ENCODE data around the gene FBXO42. TPM values are rescaled to one million over a fixed set of nuclear protein-coding genes. Genes with fewer than 3 reads are reported as not detected.
"Not testable (repeated sequence)": the region's sequence is repeated elsewhere in the genome, so short reads cannot be mapped to it uniquely, and the experiment has no call there.

Gene FBXO42
- total RNA-seq, 6 donors from 2014 or later: 20.8 to 41.9 (median 24.0) TPM

DNA sequence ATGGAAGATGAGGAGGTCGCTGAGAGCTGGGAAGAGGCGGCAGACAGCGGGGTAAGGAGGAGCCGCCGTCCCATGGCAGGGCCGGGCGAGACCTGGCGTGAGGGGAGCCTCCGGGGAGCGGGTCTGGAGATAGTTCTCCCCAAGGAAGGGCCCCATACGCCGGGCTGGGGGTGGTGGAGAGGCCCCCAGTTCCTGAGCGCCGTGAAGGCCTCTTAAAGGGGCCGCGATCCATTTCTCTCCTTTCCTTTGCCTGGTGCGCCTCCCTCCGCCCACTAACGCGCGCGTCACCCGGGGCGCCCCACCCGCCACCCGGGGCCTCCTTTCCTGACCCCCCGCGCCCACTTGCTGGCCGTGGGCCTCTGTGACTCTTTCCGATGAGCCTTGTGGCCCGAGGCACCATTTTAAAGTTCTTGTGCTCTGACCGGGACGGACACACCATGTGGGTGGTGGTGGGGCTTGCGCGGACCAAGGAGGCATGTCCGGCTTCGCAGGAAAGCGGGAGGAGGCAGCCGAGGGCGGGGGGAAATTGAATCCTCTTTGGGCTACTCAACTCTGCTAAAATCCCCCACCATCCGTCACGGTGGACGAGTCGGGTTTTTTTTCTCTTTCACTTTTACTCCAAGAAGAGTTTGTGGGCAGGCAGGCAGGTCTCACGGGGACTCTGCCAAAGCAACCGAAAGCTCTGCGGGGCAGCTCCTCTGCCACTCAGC is 15.1 kb upstream of the FBXO42 start:
- peaks cover 41 to 71% (median 51%) of the 10 kb centered on the region in 4 donors for H3K4me1 ChIP-seq
- H3K9me3 ChIP-seq: no peaks in the 10 kb centered on the region
- 1 to 2% methylated on average over 21 to 40 of the region's 47 CpGs for WGBS, 2 donors
- H3K27ac ChIP-seq: peak overlapping the region; percentile 96 to 99 (median 98)
- H3K4me3 ChIP-seq: peak overlapping the region; percentile 65 to 91 (median 78)
- H3K36me3 ChIP-seq: no peaks in the 10 kb centered on the region
- peak; percentile 86 to 96 for DNase-seq
- peak; percentile 94 for ATAC-seq (ENCODE audit: low FRiP score in 2 of 2)
- H3K27me3 ChIP-seq: no peaks in the 10 kb centered on the region
- TF ChIP-seq POLR2A (IDR thresholded peaks at IDR 0.05): peak in 3 of 4 donors; percentile 67 to 93 (median 78)
- peak in 1 of 2 donors; percentile 55 for TF ChIP-seq POLR2AphosphoS5 (IDR thresholded peaks at IDR 0.05)
- TF ChIP-seq EP300 (IDR thresholded peaks at IDR 0.05): peak in 1 of 4 donors; percentile 14
- peak in 1 of 6 experiments; percentile 22 for TF ChIP-seq CTCF (IDR thresholded peaks at IDR 0.05)

DNA sequence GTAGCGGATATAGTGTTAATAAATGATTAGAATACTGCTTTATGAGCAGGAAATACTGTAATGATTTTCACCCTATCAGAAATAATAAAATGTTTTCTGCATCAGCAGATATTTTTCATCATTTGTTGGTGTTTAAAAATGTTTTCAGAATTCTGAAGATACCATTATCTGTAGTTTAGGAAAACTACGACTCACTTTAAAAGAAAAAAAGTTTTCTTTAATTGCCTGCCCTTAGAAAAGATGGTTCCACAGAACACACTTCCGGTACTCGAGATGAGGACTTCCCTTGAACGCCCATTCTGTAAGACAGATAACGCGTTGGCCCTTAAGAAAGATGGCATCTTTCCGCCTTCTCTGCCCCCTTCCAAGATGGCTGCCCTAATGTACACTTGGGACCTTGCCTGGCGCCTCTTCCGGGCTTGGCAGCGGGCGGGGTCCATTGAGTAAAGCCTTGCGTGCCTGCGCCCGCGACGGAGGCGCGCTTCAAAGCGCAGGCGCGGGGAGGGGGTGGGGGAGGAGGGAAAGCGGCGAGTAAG is 14.5 kb upstream of the FBXO42 start, which contains the start of gene SZRD1:
Gene SZRD1 (plus strand): TSS at position 521 of the 536 bp plus-strand sequence. CDS start 16 bp downstream, outside the sequence.
- Histone ChIP-seq H3K4me1 (peaks cover 35 to 64% (median 44%) of the 10 kb centered on the region in 4 donors), H3K27ac (peak within 1 kb of the TSS; percentile 96 to 99 (median 98)), H3K9me3 (no peaks in the 10 kb centered on the region), H3K4me3 (peak within 1 kb of the TSS; percentile 65 to 91 (median 78)), H3K36me3 (no peaks in the 10 kb centered on the region), H3K27me3 (no peaks in the 10 kb centered on the region)
- DNase-seq: peak; percentile 98
- 2 to 3% methylated on average over 19 to 24 of the region's 24 CpGs for WGBS, 2 donors
- TF ChIP-seq POLR2AphosphoS5 (IDR thresholded peaks at IDR 0.05) (peak; percentile 89 to 90), POLR2A (IDR thresholded peaks at IDR 0.05) (no peak), CTCF (IDR thresholded peaks at IDR 0.05) (no peak), EP300 (IDR thresholded peaks at IDR 0.05) (peak in 1 of 4 donors; percentile 55)
- ATAC-seq (ENCODE audit: low FRiP score in 2 of 2): peak; percentile 96 to 98

GRCh38 chr1:16365146-16365498 is 12.8 kb upstream of the FBXO42 start:
- not testable (repeated sequence) for ATAC-seq (ENCODE audit: low FRiP score in 2 of 2)

DNA sequence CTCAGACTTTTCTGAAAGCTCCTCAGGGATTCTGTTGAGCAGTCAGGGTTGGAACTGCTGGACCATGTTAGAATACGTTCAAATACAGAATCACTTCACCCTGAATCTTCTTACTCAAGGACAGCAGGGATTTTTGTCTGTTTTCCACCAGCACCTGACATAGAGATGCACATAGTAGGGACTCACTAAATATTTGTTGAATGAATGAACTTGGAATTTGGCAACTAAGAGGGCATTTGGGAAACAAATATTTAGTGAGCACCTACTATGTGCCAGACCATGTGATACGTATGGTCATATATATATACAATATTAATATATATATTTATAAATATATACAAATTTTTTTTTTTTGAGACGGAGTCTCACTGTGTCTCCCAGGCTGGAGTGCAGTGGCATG is 4.6 kb upstream of the FBXO42 start:
- DNase-seq: no peak
- Histone ChIP-seq H3K4me1 (peaks cover 3 to 7% (median 5%) of the 10 kb centered on the region in 4 donors), H3K27me3 (no peaks in the 10 kb centered on the region), H3K36me3 (no peaks in the 10 kb centered on the region), H3K9me3 (no peaks in the 10 kb centered on the region), H3K4me3 (no peak overlapping the region), H3K27ac (no peak overlapping the region)
- TF ChIP-seq POLR2AphosphoS5 (IDR thresholded peaks at IDR 0.05) (no peak), CTCF (IDR thresholded peaks at IDR 0.05) (no peak), EP300 (IDR thresholded peaks at IDR 0.05) (no peak), POLR2A (IDR thresholded peaks at IDR 0.05) (no peak)
- 85 to 87% methylated on average over 3 of the region's 3 CpGs for WGBS, 2 donors
- no peak for ATAC-seq (ENCODE audit: low FRiP score in 2 of 2)

More at GRCh38 chr1:16365146-16365498, 12.8 kb upstream of the FBXO42 start:
- Histone ChIP-seq H3K4me1 (peaks cover 26 to 49% (median 31%) of the 10 kb centered on the region in 4 donors), H3K27ac (peak overlapping the region in 2 of 4 donors; percentile 39 to 63)
- 58 to 64% methylated on average over 3 of the region's 3 CpGs for WGBS, 2 donors
- H3K27me3 ChIP-seq, H3K4me3 ChIP-seq, DNase-seq, H3K36me3 ChIP-seq, H3K9me3 ChIP-seq: not testable (repeated sequence)

- no peaks in the 10 kb centered on the region for H3K36me3 ChIP-seq
- H3K4me3 ChIP-seq: no peak overlapping the region
- H3K4me1 ChIP-seq: peaks cover 7 to 22% (median 14%) of the 10 kb centered on the region in 4 donors
- no peak for ATAC-seq (ENCODE audit: low FRiP score in 2 of 2)
- WGBS, 2 donors: 90% methylated on average over 2 of the region's 2 CpGs
- no peak for DNase-seq
- no peak for TF ChIP-seq POLR2AphosphoS5 (IDR thresholded peaks at IDR 0.05)
- TF ChIP-seq POLR2A (IDR thresholded peaks at IDR 0.05): no peak
- no peak for TF ChIP-seq EP300 (IDR thresholded peaks at IDR 0.05)
- TF ChIP-seq CTCF (IDR thresholded peaks at IDR 0.05): no peak
- no peak overlapping the region for H3K27ac ChIP-seq
- H3K27me3 ChIP-seq: no peaks in the 10 kb centered on the region
- no peaks in the 10 kb centered on the region for H3K9me3 ChIP-seq
Observed at GRCh38 chr1:16354619-16355018, 2.3 kb upstream of the FBXO42 start.

All from upper lobe of left lung (tissue), 6 donors.